Frontal cortex (tissue), 4 donors: ENCODE measurements around the gene MBNL1. TPM values are rescaled to one million over a fixed set of nuclear protein-coding genes. Genes with fewer than 3 reads are reported as not detected.

ENCODE experiments used
- DNase-seq, 2 donors: peaks; one replicate each; pipeline ENCODE4 v3.0.0; 2012; ENCODE audit warnings: low spot score in 2 of 2
- FAIRE-seq: peaks from 2 replicates; lab custom pipeline; 2012; peaks lifted over from hg19 to GRCh38; lab: Jason Lieb, UNC
- total RNA-seq: library from RNA; depleted of rRNA; stranded (reverse); fragments of >200 nt; gene quantifications from one replicate; pipeline ENCODE4 v1.2.3, GENCODE V29; 2014
- donor health status: control.
- donor health status: control.
- donor health status: control.

Gene MBNL1
- total RNA-seq, 1 donor from 2014 or later, result 44.0 TPM

- FAIRE-seq, result no peak
- no peak for DNase-seq
Measured at GRCh38 chr3:152293347-152294006, 24.7 kb downstream of the MBNL1 start.

GRCh38 chr3:152295344-152295743 is 26.6 kb downstream of the MBNL1 start:
- FAIRE-seq (no peak), DNase-seq (no peak)

- FAIRE-seq (no peak), DNase-seq (no peak)
Measured at GRCh38 chr3:152295806-152296205, 27.1 kb downstream of the MBNL1 start.

GRCh38 chr3:152296382-152296781 is 27.7 kb downstream of the MBNL1 start:
- FAIRE-seq, result no peak

DNA sequence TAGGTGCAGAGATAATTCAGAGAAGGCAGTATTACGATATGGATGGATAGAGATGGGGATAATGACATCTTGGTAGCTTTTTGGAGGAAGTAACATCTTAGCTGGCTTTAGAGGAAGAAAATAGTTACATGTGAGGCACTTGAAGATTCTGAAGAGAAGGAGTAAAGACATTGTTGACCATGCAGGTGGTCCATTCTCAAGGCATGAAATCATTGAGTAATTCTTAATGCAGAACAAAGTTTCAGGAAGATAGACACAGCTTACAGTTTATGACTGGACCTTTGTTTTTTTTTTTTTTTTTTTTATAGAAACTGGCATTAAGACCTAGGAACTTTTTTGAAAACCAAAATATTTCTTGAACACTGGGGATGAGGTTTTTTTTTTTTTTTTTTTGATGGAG is 28.2 kb downstream of the MBNL1 start:
- no peak for DNase-seq
- no peak for FAIRE-seq

More at GRCh38 chr3:152296382-152296781, 27.7 kb downstream of the MBNL1 start:
- DNase-seq, result no peak

DNA sequence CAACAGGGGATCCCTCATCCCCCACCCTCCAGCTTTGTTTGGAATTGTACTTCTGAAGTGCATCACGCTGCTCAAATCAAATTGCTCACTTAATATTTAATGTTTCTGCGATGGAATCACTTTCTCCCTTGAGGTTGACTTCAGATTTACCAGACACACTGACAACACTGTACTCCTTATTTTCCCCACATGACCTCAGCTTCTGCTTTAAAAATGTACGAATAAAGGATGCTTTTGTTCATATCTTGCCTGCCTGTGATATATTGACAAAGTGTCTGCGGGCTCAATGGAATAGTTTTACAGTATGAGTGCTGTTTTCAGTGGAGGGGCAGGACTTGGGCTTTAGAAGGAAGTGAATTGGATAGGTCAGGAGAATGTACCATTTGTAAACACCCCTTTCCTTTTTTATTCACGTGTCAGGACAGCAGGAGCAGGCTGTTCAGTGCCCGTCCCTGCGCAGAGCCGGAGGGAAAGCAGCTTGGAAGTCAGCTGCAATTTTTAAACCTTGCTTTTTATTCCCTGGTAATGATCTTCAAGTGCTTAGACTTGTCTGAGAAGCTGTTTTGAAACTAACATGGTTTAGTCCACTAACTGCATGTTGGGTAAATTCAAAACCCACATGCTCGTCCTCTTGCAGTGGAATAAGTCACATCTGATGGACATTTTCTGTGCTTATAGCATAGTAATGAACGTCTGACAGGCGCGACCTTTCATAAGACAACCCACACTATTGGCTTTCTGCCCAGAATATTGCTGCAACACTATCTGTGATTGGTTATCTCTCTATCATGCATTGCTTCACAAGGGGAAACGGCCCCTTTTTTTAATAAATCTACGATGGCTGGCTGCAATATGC is 29.9 kb downstream of the MBNL1 start:
- no peak for DNase-seq
- FAIRE-seq, result no peak

DNA sequence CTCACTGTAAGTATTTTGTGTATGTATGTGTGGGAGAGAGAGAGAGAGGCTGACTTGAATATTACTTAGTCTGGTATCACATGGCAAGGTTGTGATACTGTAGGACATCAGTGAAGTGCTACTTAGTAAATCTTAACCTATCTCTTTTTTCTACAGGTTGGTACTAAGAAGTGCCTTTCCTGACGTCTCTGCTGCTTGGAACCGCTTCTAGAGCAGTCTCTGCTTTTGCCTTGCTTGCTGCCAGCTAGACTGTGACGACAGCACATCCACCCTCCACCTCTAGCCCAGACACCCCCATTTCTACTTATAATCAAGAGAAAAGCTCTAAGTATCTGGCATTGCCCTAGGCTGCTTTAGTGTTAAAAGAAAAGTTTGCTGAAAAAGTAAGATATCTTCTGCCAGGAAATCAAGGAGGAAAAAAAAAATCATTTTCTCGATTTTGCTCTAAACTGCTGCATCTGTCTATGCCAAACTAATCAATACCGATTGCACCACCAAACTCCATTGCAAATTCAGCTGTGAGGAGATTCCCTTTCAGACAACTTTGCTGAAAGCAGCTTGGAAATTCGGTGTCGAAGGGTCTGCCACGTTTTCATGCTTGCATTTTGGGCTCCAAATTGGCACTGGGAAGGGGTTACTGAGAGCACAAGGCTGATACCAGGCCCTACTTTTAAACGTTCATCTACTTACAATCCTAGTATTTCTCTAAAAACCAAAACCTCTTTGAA is 30.7 kb downstream of the MBNL1 start:
- DNase-seq (no peak), FAIRE-seq (no peak)

GRCh38 chr3:152300029-152300731 is 31.5 kb downstream of the MBNL1 start:
- no peak for DNase-seq
- no peak for FAIRE-seq

GRCh38 chr3:152301745-152302181 is 33.0 kb downstream of the MBNL1 start:
- no peak for FAIRE-seq
- no peak for DNase-seq

GRCh38 chr3:152302521-152303021 is 33.8 kb downstream of the MBNL1 start:
- FAIRE-seq (no peak), DNase-seq (no peak)

- FAIRE-seq (no peak), DNase-seq (no peak)
Measured at GRCh38 chr3:152304160-152304559, 35.4 kb downstream of the MBNL1 start.

- DNase-seq (no peak), FAIRE-seq (no peak)
Measured at GRCh38 chr3:152305075-152305474, 36.3 kb downstream of the MBNL1 start.

GRCh38 chr3:152307829-152308474 is 39.2 kb downstream of the MBNL1 start:
- FAIRE-seq (no peak), DNase-seq (no peak)

GRCh38 chr3:152308475-152308844 is 39.7 kb downstream of the MBNL1 start:
- FAIRE-seq, result no peak
- DNase-seq, result no peak

GRCh38 chr3:152309031-152309430 is 40.3 kb downstream of the MBNL1 start:
- DNase-seq (no peak), FAIRE-seq (no peak)

GRCh38 chr3:152309535-152310307 is 41.0 kb downstream of the MBNL1 start:
- FAIRE-seq (no peak), DNase-seq (no peak)

DNA sequence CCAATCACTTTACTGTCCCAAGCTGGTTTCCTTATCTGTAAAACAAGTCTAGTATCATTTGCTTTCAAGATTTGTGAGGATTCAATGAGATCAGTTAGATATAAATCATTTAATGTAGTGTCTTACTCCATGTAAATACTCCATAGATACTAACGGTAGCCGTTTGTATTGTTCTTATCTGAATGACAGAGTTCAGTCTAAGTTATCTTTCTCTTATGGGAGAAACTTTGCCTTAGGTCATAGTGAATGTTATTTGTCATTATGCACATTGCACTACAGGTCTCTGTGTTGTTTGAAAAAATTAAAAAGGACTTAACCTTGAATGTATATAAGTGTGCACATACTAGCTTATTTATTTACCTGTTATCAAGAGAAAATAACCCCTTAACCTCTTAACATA is 44.7 kb downstream of the MBNL1 start:
- DNase-seq (no peak), FAIRE-seq (no peak)

DNA sequence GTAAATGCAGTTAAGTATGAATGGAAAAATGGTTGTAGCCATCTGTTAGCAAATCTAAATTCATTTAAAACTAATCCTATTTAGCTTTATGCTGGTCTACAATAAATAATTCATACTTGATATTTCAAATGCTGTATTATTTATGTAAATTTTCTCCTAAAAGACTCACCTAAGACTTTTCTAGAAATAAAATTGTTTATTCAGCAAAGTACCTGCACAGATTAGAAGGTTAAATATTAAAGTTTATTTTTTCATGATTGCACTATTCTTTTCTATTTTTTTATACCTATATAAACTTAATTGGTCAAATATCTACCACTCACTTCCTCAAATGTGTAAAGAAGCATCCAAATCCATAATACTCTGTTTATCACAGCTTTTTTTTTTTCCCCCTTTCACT is 45.2 kb downstream of the MBNL1 start:
- DNase-seq (no peak), FAIRE-seq (no peak)
